Body of pancreas (tissue), 4 donors: ENCODE results near the gene ERCC5. TPM values are rescaled to one million over a fixed set of nuclear protein-coding genes. Genes with fewer than 3 reads are reported as not detected.

Source experiments
- ATAC-seq: fragments of 150-250 bp; one replicate; pipeline ENCODE4 v1.9.1; 2016
- DNase-seq, 4 donors: peaks; one replicate each; pipeline ENCODE4 v3.0.0-alpha.2; 2019
- H3K27ac ChIP-seq, 4 donors: fragments of 200-600 bp; sonication (generic); 1 replicate in 3 of 4; 2 replicates in 1 of 4; pipeline versions ENCODE4 v1.5.1 to v1.6.1; 2016 to 2019; ENCODE audit warnings: mild to moderate bottlenecking in 1 of 4, mixed read lengths in 1 of 4, moderate library complexity in 1 of 4
- H3K27me3 ChIP-seq, 2 donors: fragments of 200-600 bp; sonication (generic); one replicate each; pipeline ENCODE4 v1.6.0; 2016; ENCODE audit warnings: mild to moderate bottlenecking in 1 of 2
- H3K36me3 ChIP-seq, 2 donors: fragments of 200-600 bp; sonication (generic); replicated peaks in 1 of 2; 2 replicates each; pipeline ENCODE4 v1.5.1; 2016; ENCODE audit warnings: low read depth in 2 of 2; ENCODE audit not compliant: insufficient read depth in 1 of 2
- H3K4me1 ChIP-seq: fragments of 200-600 bp; sonication (generic); one replicate; pipeline ENCODE4 v1.6.0; 2016
- H3K4me3 ChIP-seq, 2 donors: fragments of 200-600 bp; sonication (generic); 1 replicate in 1 of 2; 2 replicates in 1 of 2; pipeline ENCODE4 v1.5.1; 2016 to 2019
- H3K9me3 ChIP-seq, 3 donors: fragments of 200-600 bp; sonication (generic); 1 replicate in 2 of 3; 2 replicates in 1 of 3; pipeline ENCODE4 v1.5.1; 2016
- CTCF ChIP-seq, 7 experiments: fragments of 450-650 bp in 4 of 7; fragments of 200-600 bp in 3 of 7; sonication (generic) in 3 of 7; IDR thresholded peaks; one replicate each; pipeline ENCODE4 v1.5.1; 2016 to 2019; ENCODE audit warnings: antibody characterized with exemption in 7 of 7
- POLR2A ChIP-seq, 3 donors: fragments of 450-650 bp; IDR thresholded peaks; one replicate each; pipeline ENCODE4 v1.6.1; 2016; ENCODE audit warnings: antibody characterized with exemption in 3 of 3, mild to moderate bottlenecking in 2 of 3
- WGBS, 2 donors: methylation state at CpG; one replicate each; pipeline ENCODE4 v1.1.5; 2017; 5-methylcytosine and 5-hydroxymethylcytosine counted together
- intact Hi-C: fragments of 100-400 bp; cut with DNase I; formaldehyde crosslinking; loops from one replicate; pipeline ENCODE4 v1.15.1; 2023
- total RNA-seq, 2 donors: library from RNA; depleted of rRNA; stranded (reverse); fragments of >200 nt; gene quantifications; one replicate each; pipeline ENCODE4 v1.1.0, GENCODE V29; 2016

Gene ERCC5
- total RNA-seq, 2 donors from 2014 or later = 31.9 to 42.8 TPM

- Histone ChIP-seq H3K4me1 (peaks cover 6% of the 10 kb centered on the region), H3K4me3 (no peak overlapping the region), H3K27me3 (no peaks in the 10 kb centered on the region), H3K9me3 (no peaks in the 10 kb centered on the region), H3K27ac (no peak overlapping the region), H3K36me3 (no peaks in the 10 kb centered on the region)
- WGBS, 2 donors = 72 to 81% methylated on average over 5 of the region's 5 CpGs
- intact Hi-C loops = no loop called here
- TF ChIP-seq CTCF (IDR thresholded peaks at IDR 0.05) (no peak), POLR2A (IDR thresholded peaks at IDR 0.05) (no peak)
- DNase-seq = no peak
- ATAC-seq = no peak
Observed at GRCh38 chr13:102904408-102904862, 58.6 kb downstream of the ERCC5 start.

GRCh38 chr13:102905905-102906771, 60.3 kb downstream of the ERCC5 start:
- intact Hi-C loops = no loop called here
- no peaks in the 10 kb centered on the region for H3K9me3 ChIP-seq
- DNase-seq (no peak), ATAC-seq (no peak)
- H3K27me3 ChIP-seq = no peaks in the 10 kb centered on the region
- no peaks in the 10 kb centered on the region for H3K4me1 ChIP-seq
- TF ChIP-seq CTCF (IDR thresholded peaks at IDR 0.05) (no peak), POLR2A (IDR thresholded peaks at IDR 0.05) (no peak)
- H3K27ac ChIP-seq = no peak overlapping the region
- WGBS, 2 donors = 87 to 90% methylated on average over 7 of the region's 7 CpGs
- H3K4me3 ChIP-seq = no peak overlapping the region
- no peaks in the 10 kb centered on the region for H3K36me3 ChIP-seq

- H3K27me3 ChIP-seq = no peaks in the 10 kb centered on the region
- no peaks in the 10 kb centered on the region for H3K4me1 ChIP-seq
- DNase-seq (no peak), ATAC-seq (no peak)
- no peak overlapping the region for H3K27ac ChIP-seq
- H3K36me3 ChIP-seq = no peaks in the 10 kb centered on the region
- intact Hi-C loops = no loop called here
- WGBS, 2 donors = 18 to 23% methylated on average over 2 of the region's 2 CpGs
- no peak for TF ChIP-seq CTCF (IDR thresholded peaks at IDR 0.05)
- no peak for TF ChIP-seq POLR2A (IDR thresholded peaks at IDR 0.05)
- H3K4me3 ChIP-seq = no peak overlapping the region
- H3K9me3 ChIP-seq = no peaks in the 10 kb centered on the region
Observed at GRCh38 chr13:102907016-102907756, 61.4 kb downstream of the ERCC5 start.

- Histone ChIP-seq H3K9me3 (no peaks in the 10 kb centered on the region), H3K27ac (no peak overlapping the region), H3K4me1 (no peaks in the 10 kb centered on the region), H3K4me3 (no peak overlapping the region), H3K36me3 (no peaks in the 10 kb centered on the region), H3K27me3 (no peaks in the 10 kb centered on the region)
- TF ChIP-seq POLR2A (IDR thresholded peaks at IDR 0.05) = no peak
- no peak for TF ChIP-seq CTCF (IDR thresholded peaks at IDR 0.05)
- no peak for DNase-seq
- 70 to 79% methylated on average over 4 of the region's 4 CpGs for WGBS, 2 donors
- ATAC-seq = no peak
- intact Hi-C loops = no loop called here
Observed at GRCh38 chr13:102907886-102908515, 62.2 kb downstream of the ERCC5 start.
